K562 (cell line): ENCODE measurements around the gene EFCAB5. TPM values are rescaled to one million over a fixed set of nuclear protein-coding genes. Genes with fewer than 3 reads are reported as not detected.
"Not testable (repeated sequence)": the region's sequence is repeated elsewhere in the genome, so short reads cannot be mapped to it uniquely, and the experiment has no call there.

Experiments
- ATAC-seq: fragments of 200-7000 bp; cut with Tn5 transposase; 3 replicates; pipeline ENCODE4 v1.9.1; 2020; ENCODE audit warnings: moderate library complexity
- BruUV-seq: library from RNA; stranded (reverse); fragments of 400-500 nt; replicated peaks from 2 replicates; lab custom pipeline; 2021; lab: Mats Ljungman, UMichigan
- CTCF ChIA-PET: fragments of 300-600 bp; formaldehyde crosslinking; extraction: SDS; loops from one replicate; lab custom pipeline; 2021; ENCODE audit warnings: low intra/inter-chr PET ratio; lab: Yijun Ruan, JAX
- POLR2A ChIA-PET: fragments of 300-600, 350-650 bp; sonication (Branson Sonifier 250); formaldehyde crosslinking; extraction: SDS; loops from one replicate; lab custom pipeline; 2021; ENCODE audit warnings: antibody characterized with exemption, inconsistent platforms; lab: Yijun Ruan, JAX
- DNase-seq, 4 experiments: peaks; one replicate each; pipeline versions ENCODE4 v3.0.0 to v3.0.0-alpha.2; 2011 to 2018; ENCODE audit warnings: low spot score in 3 of 4, mixed read lengths in 3 of 4; ENCODE audit errors: extremely low read depth in 1 of 4
- FAIRE-seq: peaks from 2 replicates; lab custom pipeline; 2011; peaks lifted over from hg19 to GRCh38; lab: Jason Lieb, UNC
- H2AFZ ChIP-seq: 2 replicates; pipeline ENCODE4 v1.6.0; 2011; ENCODE audit warnings: low read depth, low read length, control low read depth, inconsistent platforms
- H3K27ac ChIP-seq: fragments of 200-600 bp; 3 replicates; pipeline ENCODE4 v1.8.0; 2011; ENCODE audit warnings: low read depth, mild to moderate bottlenecking, control low read depth, inconsistent platforms, low read length, moderate library complexity, mixed read lengths; ENCODE audit errors: extremely low read depth
- H3K27me3 ChIP-seq, 2 experiments: fragments of 300-600 bp in 1 of 2; 2 replicates in 1 of 2; 3 replicates in 1 of 2; pipeline versions ENCODE4 v1.6.0 to v1.8.0; 2011; ENCODE audit warnings: inconsistent platforms in 2 of 2, low read length in 2 of 2, mild to moderate bottlenecking in 1 of 2, mixed read lengths in 1 of 2, moderate library complexity in 1 of 2; ENCODE audit not compliant: control insufficient read depth in 2 of 2, insufficient read depth in 2 of 2
- H3K36me3 ChIP-seq: fragments of 300-600 bp; 3 replicates; pipeline ENCODE4 v1.8.0; 2011; ENCODE audit warnings: mild to moderate bottlenecking, low read length, inconsistent platforms; ENCODE audit not compliant: control insufficient read depth, insufficient read depth
- H3K4me1 ChIP-seq, 2 experiments: fragments of 200-600 bp in 1 of 2; replicated peaks in 1 of 2; 2 replicates in 1 of 2; 3 replicates in 1 of 2; pipeline versions ENCODE4 v1.5.1 to v1.8.0; 2011; ENCODE audit warnings: inconsistent platforms in 2 of 2, low read length in 2 of 2, mild to moderate bottlenecking in 1 of 2, mixed read lengths in 1 of 2, moderate library complexity in 1 of 2; ENCODE audit not compliant: control insufficient read depth in 2 of 2, insufficient read depth in 2 of 2
- H3K4me2 ChIP-seq: 2 replicates; pipeline ENCODE4 v1.6.1; 2011; ENCODE audit warnings: low read length, control low read depth, inconsistent platforms, mixed read lengths; ENCODE audit not compliant: insufficient read depth
- H3K4me3 ChIP-seq: fragments of 200-600 bp; sonication (generic), shearing (Covaris generic); 2 replicates; pipeline ENCODE4 v1.5.1; 2016; ENCODE audit warnings: control low read depth, inconsistent platforms
- H3K79me2 ChIP-seq: fragments of 200-600 bp; 3 replicates; pipeline ENCODE4 v1.8.0; 2011; ENCODE audit warnings: low read length, inconsistent platforms; ENCODE audit not compliant: control insufficient read depth, insufficient read depth
- H3K9ac ChIP-seq, 2 experiments: 2 replicates each; pipeline versions ENCODE4 v1.6.0 to v1.6.1; 2011; ENCODE audit warnings: low read depth in 2 of 2, low read length in 2 of 2, control low read depth in 1 of 2, inconsistent platforms in 1 of 2, mild to moderate bottlenecking in 1 of 2, mixed read lengths in 1 of 2; ENCODE audit not compliant: insufficient read depth in 1 of 2
- H3K9me1 ChIP-seq: one replicate; pipeline ENCODE4 v1.6.0; 2011; ENCODE audit warnings: inconsistent platforms, mild to moderate bottlenecking, low read length, moderate library complexity; ENCODE audit not compliant: control insufficient read depth, insufficient read depth
- H3K9me3 ChIP-seq: replicated peaks from 2 replicates; pipeline ENCODE4 v1.5.1; 2011; ENCODE audit warnings: low read depth, low read length, inconsistent platforms; ENCODE audit not compliant: control insufficient read depth, insufficient read depth
- H4K20me1 ChIP-seq: replicated peaks from 2 replicates; pipeline ENCODE4 v1.6.1; 2011; ENCODE audit warnings: low read length, inconsistent platforms, mixed read lengths; ENCODE audit not compliant: control insufficient read depth, insufficient read depth
- CBFB ChIP-seq: sonication (generic); formaldehyde crosslinking; IDR thresholded peaks from 2 replicates; pipeline ENCODE4 v1.4.0; 2020; ENCODE audit warnings: mild to moderate bottlenecking, missing genetic modification reagents
- CBX2 ChIP-seq: fragments of 200-600 bp; sonication (generic); IDR thresholded peaks from one replicate; pipeline ENCODE4 v1.6.1; 2012; ENCODE audit warnings: mild to moderate bottlenecking, low read length, inconsistent platforms; ENCODE audit not compliant: insufficient read depth, poor library complexity, severe bottlenecking
- CCNT2 ChIP-seq: IDR thresholded peaks from 2 replicates; pipeline ENCODE4 v1.6.1; 2011; ENCODE audit warnings: borderline replicate concordance, low read depth, mild to moderate bottlenecking, moderate library complexity, mixed read lengths, low read length; ENCODE audit not compliant: insufficient read length; ENCODE audit errors: extremely low read depth
- ZBTB33 ChIP-seq: sonication (generic); formaldehyde crosslinking; IDR thresholded peaks from 2 replicates; pipeline ENCODE4 v1.8.1; 2023; ENCODE audit warnings: mild to moderate bottlenecking, missing genetic modification reagents
- ZNF121 ChIP-seq: sonication (generic); formaldehyde crosslinking; conservative IDR thresholded peaks from 2 replicates; pipeline ENCODE4 v1.8.0; 2022; ENCODE audit warnings: missing genetic modification reagents
- WGBS: fragments of 100-300 bp; shearing (Covaris generic); methylation state at CpG from one replicate; pipeline ENCODE4 v1.1.6; 2016; ENCODE audit warnings: low coverage, mixed read lengths; ENCODE audit not compliant: insufficient coverage; ENCODE audit errors: missing lambda C conversion rate; 5-methylcytosine and 5-hydroxymethylcytosine counted together
- in situ Hi-C: fragments of 300-500 bp; cut with MboI; formaldehyde crosslinking; loops from 4 replicates; pipeline ENCODE4 v1.15.0; 2018; ENCODE audit warnings: inconsistent platforms, mixed read lengths
- intact Hi-C: fragments of 100-400 bp; cut with micrococcal nuclease; formaldehyde crosslinking; loops from 2 replicates; pipeline ENCODE4 v1.14.2; 2022
- polyA plus RNA-seq, 8 experiments: library from polyadenylated mRNA; depleted of rRNA in 4 of 8; stranded (reverse) in 5 of 8; unstranded in 3 of 8; fragments of >200 nt; fragmentation: Nextera tagmentation in 2 of 8; fragmentation: Illumina TruSeq in 1 of 8; extraction: Ambion mirVana in 2 of 8; extraction: Trizol in 1 of 8; gene quantifications; 2 replicates each; pipeline versions ENCODE4 v1.2.1 to v1.2.3, GENCODE V29; 2011 to 2014; ENCODE audit warnings: inconsistent platforms in 1 of 8, missing spikeins in 1 of 8
- total RNA-seq, 7 experiments: library from RNA; depleted of rRNA in 6 of 7; stranded (reverse); fragments of >200 nt in 6 of 7; fragmentation: Illumina TruSeq in 2 of 7; extraction: Trizol in 2 of 7; gene quantifications; 2 replicates each; pipeline versions ENCODE4 v1.2.1 to v1.2.3, GENCODE V29; 2011 to 2021; ENCODE audit warnings: low replicate concordance in 1 of 7

EFCAB5 gene
- total and polyA plus RNA-seq, 9 of the 15 experiments (the other 6 are each of a cell fraction or from before 2014, with no cell fraction given): 0.06 to 0.11 TPM; not detected in 7

- in situ Hi-C loops (loop anchor here (10.0 kb wide), 1 partner anchor 157 kb away; no protein-coding TSS in a partner anchor), intact Hi-C loops (no loop called here)
- Histone ChIP-seq H3K9ac (peak overlapping the region; percentile 54 to 100; a peak in 3 of 4 replicates), H3K27me3 (no peaks in the 10 kb centered on the region), H3K9me1 (no peaks in the 10 kb centered on the region), H2AFZ (no peak overlapping the region; the same call in 1 of the 2 replicates), H3K36me3 (peaks cover 39% of the 10 kb centered on the region), H3K9me3 (no peaks in the 10 kb centered on the region), H3K27ac (peak overlapping the region; percentile 97), H3K4me2 (peak overlapping the region; percentile 92), H3K79me2 (peaks cover 63% of the 10 kb centered on the region), H3K4me3 (peak overlapping the region; percentile 61), H4K20me1 (no peaks in the 10 kb centered on the region), H3K4me1 (peaks cover 5 to 10% of the 10 kb centered on the region in 2 experiments; a peak in 3 of 5 replicates)
- ChIA-PET POLR2A (interaction anchor here (0.5 to 1.9 kb wide), 7 partner anchors 9 to 190 kb away, joined by 3 to 7 read pairs (median 4); no protein-coding TSS in a partner anchor), CTCF (interaction anchor here (0.7 kb wide), 1 partner anchor 216 kb away, joined by 5 read pairs; the partner anchor contains the start of gene TMIGD1)
- WGBS: 4% methylated on average over 5 of the region's 5 CpGs
- no peak for ATAC-seq
- TF ChIP-seq CBFB (CRISPR knock-in tag) (no peak), CBX2 (no peak), CCNT2 (no peak)
- no TSS peak for BruUV-seq
- no peak for DNase-seq
- no peak for FAIRE-seq
These were observed 176.2 kb downstream of the EFCAB5 start for GRCh38 chr17:30117675-30118081.

GRCh38 chr17:30118635-30119034 is 177.2 kb downstream of the EFCAB5 start:
- BruUV-seq, intact Hi-C loops, H3K27me3 ChIP-seq, H3K9me3 ChIP-seq, ATAC-seq, H2AFZ ChIP-seq: not testable (repeated sequence)
- H3K4me3 ChIP-seq: peak overlapping the region; percentile 61
- CTCF ChIA-PET: interaction anchor here (0.7 kb wide), 1 partner anchor 551 kb away, joined by 4 read pairs; no protein-coding TSS in a partner anchor
- peak overlapping the region in 1 of 2 experiments; percentile 100; a peak in 2 of 4 replicates for H3K9ac ChIP-seq
- TF ChIP-seq ZNF121 (CRISPR knock-in tag): peak; percentile 69
- TF ChIP-seq ZBTB33 (CRISPR knock-in tag): peak; percentile 44; the same call in 1 of the 2 replicates
- TF ChIP-seq, all 486 proteins: peak for 2; not testable (repeated sequence) for 484
- Histone ChIP-seq H3K27ac (peak overlapping the region; percentile 97; the same call in 2 of the 3 replicates), H3K36me3 (peaks cover 45% of the 10 kb centered on the region), H3K4me2 (peak overlapping the region; percentile 92), H3K79me2 (peaks cover 73% of the 10 kb centered on the region)
- in situ Hi-C loops: loop anchor here (10.0 kb wide), 1 partner anchor 156 kb away; no protein-coding TSS in a partner anchor
- not testable (repeated sequence) for FAIRE-seq, DNase-seq, H4K20me1 ChIP-seq, H3K9me1 ChIP-seq, H3K4me1 ChIP-seq
- WGBS: 86% methylated on average over 7 of the region's 7 CpGs
- POLR2A ChIA-PET: interaction anchor here (0.6 to 1.9 kb wide), 5 partner anchors 9 to 189 kb away, joined by 3 to 7 read pairs (median 3); no protein-coding TSS in a partner anchor
